ENCODE measurements around the gene ACSL5.
"Not testable (repeated sequence)": the region's sequence is repeated elsewhere in the genome, so short reads cannot be mapped to it uniquely, and the experiment has no call there.

Gene ACSL5

GRCh38 chr10:112376396-112376790, 2.5 kb downstream of the ACSL5 start:
- peak in 1 of 5 experiments; percentile 29 for DNase-seq

GRCh38 chr10:112377116-112377515, 3.2 kb downstream of the ACSL5 start:
- DNase-seq: not testable (repeated sequence)

GRCh38 chr10:112379635-112380296, 5.8 kb downstream of the ACSL5 start:
- no peak for DNase-seq

GRCh38 chr10:112382515-112383235, 8.8 kb downstream of the ACSL5 start:
- DNase-seq: no peak

- no peak for DNase-seq
Observed at GRCh38 chr10:112383325-112383724, 9.4 kb downstream of the ACSL5 start.

GRCh38 chr10:112384141-112384540, 10.2 kb downstream of the ACSL5 start:
- DNase-seq: no peak

- no peak for DNase-seq
Observed at GRCh38 chr10:112385201-112385600, 11.3 kb downstream of the ACSL5 start.

GRCh38 chr10:112388056-112388455, 14.1 kb downstream of the ACSL5 start:
- DNase-seq: not testable (repeated sequence)

GRCh38 chr10:112388548-112388947, 14.6 kb downstream of the ACSL5 start:
- DNase-seq: no peak

- peak in 2 of 5 experiments; percentile 68 to 71 for DNase-seq
Observed at GRCh38 chr10:112389271-112389822, 15.4 kb downstream of the ACSL5 start.

- no peak for DNase-seq
Observed at GRCh38 chr10:112390125-112390703, 16.3 kb downstream of the ACSL5 start.

- DNase-seq: no peak
Observed at GRCh38 chr10:112393341-112393740, 19.4 kb downstream of the ACSL5 start.

- DNase-seq: no peak
Observed at GRCh38 chr10:112393827-112394226, 19.9 kb downstream of the ACSL5 start.

GRCh38 chr10:112394475-112394875, 20.6 kb downstream of the ACSL5 start:
- DNase-seq: no peak

- DNase-seq: no peak
Observed at GRCh38 chr10:112395809-112396530, 22.1 kb downstream of the ACSL5 start.

GRCh38 chr10:112397592-112397991, 23.7 kb downstream of the ACSL5 start:
- no peak for DNase-seq

- DNase-seq: no peak
Observed at GRCh38 chr10:112402917-112403316, 29.0 kb downstream of the ACSL5 start.

GRCh38 chr10:112404617-112405016, 30.7 kb downstream of the ACSL5 start:
- DNase-seq: no peak

GRCh38 chr10:112406806-112407205, 32.9 kb downstream of the ACSL5 start:
- not testable (repeated sequence) for DNase-seq

GRCh38 chr10:112407696-112408095, 33.8 kb downstream of the ACSL5 start:
- DNase-seq: no peak

GRCh38 chr10:112409299-112409698, 35.4 kb downstream of the ACSL5 start:
- no peak for DNase-seq

- no peak for DNase-seq
Observed at GRCh38 chr10:112409755-112410154, 35.8 kb downstream of the ACSL5 start.

GRCh38 chr10:112412696-112413095, 38.8 kb downstream of the ACSL5 start:
- no peak for DNase-seq

Data from T-helper 2 cell (primary cell).